Measurements from ENCODE around the gene WWOX. TPM values are rescaled to one million over a fixed set of nuclear protein-coding genes. Genes with fewer than 3 reads are reported as not detected.

WWOX gene
- total and polyA plus RNA-seq, 2 experiments from 2014 or later = 17.0 to 39.8 TPM

- Histone ChIP-seq H3K9me3 (ENCODE audit: low read depth) (no peaks in the 10 kb centered on the region), H3K9me2 (replicated peaks; ENCODE audit: insufficient read depth) (no peaks in the 10 kb centered on the region), H3K27me3 (no peaks in the 10 kb centered on the region), H3K36me3 (replicated peaks; ENCODE audit: insufficient read depth, low read depth) (no peaks in the 10 kb centered on the region), H3K27ac (no peak overlapping the region), H3K4me1 (ENCODE audit: insufficient read depth) (peaks cover 39% of the 10 kb centered on the region), H3K4me2 (no peak overlapping the region), H3K4me3 (no peak overlapping the region), H3K79me2 (no peaks in the 10 kb centered on the region), H2AFZ (no peak overlapping the region), H4K20me1 (ENCODE audit: insufficient read depth, poor library complexity, severe bottlenecking) (no peaks in the 10 kb centered on the region)
- 94% methylated on average over 4 of the region's 4 CpGs for WGBS (ENCODE audit: low lambda C conversion rate, missing lambda C conversion rate)
- TF ChIP-seq EZH2phosphoT487 (IDR thresholded peaks at IDR 0.05; ENCODE audit: low read depth, severe bottlenecking, unreplicated experiment) (no peak), EZH2 (IDR thresholded peaks at IDR 0.05; ENCODE audit: borderline replicate concordance) (no peak)
- TF ChIP-seq, protein P1, sequence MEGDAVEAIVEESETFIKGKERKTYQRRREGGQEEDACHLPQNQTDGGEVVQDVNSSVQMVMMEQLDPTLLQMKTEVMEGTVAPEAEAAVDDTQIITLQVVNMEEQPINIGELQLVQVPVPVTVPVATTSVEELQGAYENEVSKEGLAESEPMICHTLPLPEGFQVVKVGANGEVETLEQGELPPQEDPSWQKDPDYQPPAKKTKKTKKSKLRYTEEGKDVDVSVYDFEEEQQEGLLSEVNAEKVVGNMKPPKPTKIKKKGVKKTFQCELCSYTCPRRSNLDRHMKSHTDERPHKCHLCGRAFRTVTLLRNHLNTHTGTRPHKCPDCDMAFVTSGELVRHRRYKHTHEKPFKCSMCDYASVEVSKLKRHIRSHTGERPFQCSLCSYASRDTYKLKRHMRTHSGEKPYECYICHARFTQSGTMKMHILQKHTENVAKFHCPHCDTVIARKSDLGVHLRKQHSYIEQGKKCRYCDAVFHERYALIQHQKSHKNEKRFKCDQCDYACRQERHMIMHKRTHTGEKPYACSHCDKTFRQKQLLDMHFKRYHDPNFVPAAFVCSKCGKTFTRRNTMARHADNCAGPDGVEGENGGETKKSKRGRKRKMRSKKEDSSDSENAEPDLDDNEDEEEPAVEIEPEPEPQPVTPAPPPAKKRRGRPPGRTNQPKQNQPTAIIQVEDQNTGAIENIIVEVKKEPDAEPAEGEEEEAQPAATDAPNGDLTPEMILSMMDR (IDR thresholded peaks at IDR 0.05; ENCODE audit: poor library complexity) = no peak
- no peak for DNase-seq (ENCODE audit: low spot score)
These were observed 973.1 kb downstream of the WWOX start for GRCh38 chr16:79072517-79072916.

DNA sequence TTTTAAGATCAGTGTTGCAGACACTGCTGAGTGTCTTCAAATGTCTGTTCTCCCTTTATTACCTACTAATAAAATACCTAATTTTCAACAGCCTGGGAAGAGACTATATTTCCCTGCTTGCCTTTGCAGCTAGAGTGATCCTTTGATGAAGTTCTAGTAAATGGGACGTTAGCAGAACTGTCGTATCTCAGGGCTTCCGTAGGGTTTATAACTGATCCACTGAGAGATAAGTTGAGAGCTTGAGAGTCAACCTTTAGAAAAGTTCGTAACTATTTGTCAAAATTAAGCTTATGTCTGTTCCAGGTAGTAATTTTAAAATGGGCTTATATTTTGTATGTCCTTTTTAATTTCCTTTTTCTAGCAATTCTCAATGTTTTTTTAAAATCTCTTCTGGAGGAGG, 974.1 kb downstream of the WWOX start:
- H3K9me2 ChIP-seq (replicated peaks; ENCODE audit: insufficient read depth) = no peaks in the 10 kb centered on the region
- WGBS (ENCODE audit: low lambda C conversion rate, missing lambda C conversion rate) = 50% methylated on average over 4 of the region's 4 CpGs
- no peaks in the 10 kb centered on the region for H3K79me2 ChIP-seq
- DNase-seq (ENCODE audit: low spot score) = no peak
- H3K9me3 ChIP-seq (ENCODE audit: low read depth) = no peaks in the 10 kb centered on the region
- TF ChIP-seq EZH2 (IDR thresholded peaks at IDR 0.05; ENCODE audit: borderline replicate concordance) (no peak), EZH2phosphoT487 (IDR thresholded peaks at IDR 0.05; ENCODE audit: low read depth, severe bottlenecking, unreplicated experiment) (no peak)
- TF ChIP-seq, protein P1 (IDR thresholded peaks at IDR 0.05; ENCODE audit: poor library complexity) = no peak
- H3K27me3 ChIP-seq = no peaks in the 10 kb centered on the region
- no peaks in the 10 kb centered on the region for H4K20me1 ChIP-seq (ENCODE audit: insufficient read depth, poor library complexity, severe bottlenecking)
- no peak overlapping the region for H3K4me3 ChIP-seq
- no peak overlapping the region for H2AFZ ChIP-seq
- H3K4me1 ChIP-seq (ENCODE audit: insufficient read depth) = peaks cover 39% of the 10 kb centered on the region
- H3K27ac ChIP-seq = peak overlapping the region; percentile 37
- no peaks in the 10 kb centered on the region for H3K36me3 ChIP-seq (replicated peaks; ENCODE audit: insufficient read depth, low read depth)
- peak overlapping the region; percentile 34 for H3K4me2 ChIP-seq

- Histone ChIP-seq H3K9me2 (replicated peaks; ENCODE audit: insufficient read depth) (no peaks in the 10 kb centered on the region), H3K79me2 (no peaks in the 10 kb centered on the region), H4K20me1 (ENCODE audit: insufficient read depth, poor library complexity, severe bottlenecking) (no peaks in the 10 kb centered on the region), H3K9me3 (ENCODE audit: low read depth) (no peaks in the 10 kb centered on the region), H3K4me3 (no peak overlapping the region), H3K27ac (peak overlapping the region; percentile 35), H2AFZ (no peak overlapping the region), H3K4me1 (ENCODE audit: insufficient read depth) (peaks cover 37% of the 10 kb centered on the region), H3K27me3 (no peaks in the 10 kb centered on the region), H3K4me2 (no peak overlapping the region), H3K36me3 (replicated peaks; ENCODE audit: insufficient read depth, low read depth) (no peaks in the 10 kb centered on the region)
- TF ChIP-seq EZH2 (IDR thresholded peaks at IDR 0.05; ENCODE audit: borderline replicate concordance) = no peak
- no peak for TF ChIP-seq EZH2phosphoT487 (IDR thresholded peaks at IDR 0.05; ENCODE audit: low read depth, severe bottlenecking, unreplicated experiment)
- TF ChIP-seq, protein P1 (IDR thresholded peaks at IDR 0.05; ENCODE audit: poor library complexity) = no peak
- DNase-seq (ENCODE audit: low spot score) = no peak
- 12% methylated on average over 1 of the region's 1 CpG for WGBS (ENCODE audit: low lambda C conversion rate, missing lambda C conversion rate)
These were observed 975.1 kb downstream of the WWOX start for GRCh38 chr16:79074541-79074940.

DNA sequence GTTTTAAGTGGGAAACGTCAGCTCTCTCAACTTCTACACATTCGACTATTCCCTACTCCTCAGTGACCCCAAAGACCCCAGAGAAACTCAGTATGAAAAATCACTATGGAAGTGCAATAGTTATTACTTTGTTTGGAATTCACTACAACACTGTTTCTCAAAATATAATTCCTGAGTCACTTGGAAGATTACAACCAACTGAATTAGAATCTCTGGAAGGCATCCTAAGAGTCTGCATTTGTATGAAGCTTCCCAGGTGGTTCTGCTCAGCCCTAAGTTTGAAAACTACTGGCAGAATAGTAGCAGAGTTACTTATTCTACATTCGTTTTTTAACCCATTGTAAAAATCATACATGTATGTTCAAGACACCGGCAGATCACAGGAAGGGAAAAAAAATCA, 975.5 kb downstream of the WWOX start:
- H3K9me2 ChIP-seq (replicated peaks; ENCODE audit: insufficient read depth) = no peaks in the 10 kb centered on the region
- no peaks in the 10 kb centered on the region for H3K27me3 ChIP-seq
- H3K4me3 ChIP-seq = no peak overlapping the region
- WGBS (ENCODE audit: low lambda C conversion rate, missing lambda C conversion rate) = 56% methylated on average over 4 of the region's 4 CpGs
- H2AFZ ChIP-seq = no peak overlapping the region
- no peaks in the 10 kb centered on the region for H3K9me3 ChIP-seq (ENCODE audit: low read depth)
- H3K4me2 ChIP-seq = no peak overlapping the region
- no peaks in the 10 kb centered on the region for H4K20me1 ChIP-seq (ENCODE audit: insufficient read depth, poor library complexity, severe bottlenecking)
- H3K79me2 ChIP-seq = no peaks in the 10 kb centered on the region
- no peaks in the 10 kb centered on the region for H3K36me3 ChIP-seq (replicated peaks; ENCODE audit: insufficient read depth, low read depth)
- no peak for DNase-seq (ENCODE audit: low spot score)
- H3K27ac ChIP-seq = peak overlapping the region; percentile 35
- H3K4me1 ChIP-seq (ENCODE audit: insufficient read depth) = peaks cover 33% of the 10 kb centered on the region
- TF ChIP-seq EZH2phosphoT487 (IDR thresholded peaks at IDR 0.05; ENCODE audit: low read depth, severe bottlenecking, unreplicated experiment) (no peak), EZH2 (IDR thresholded peaks at IDR 0.05; ENCODE audit: borderline replicate concordance) (no peak)
- TF ChIP-seq, protein P1 (IDR thresholded peaks at IDR 0.05; ENCODE audit: poor library complexity) = no peak

All from hepatocyte (in vitro differentiated cells).